GM10248 (cell line): Measurements from ENCODE around the gene RTN4RL2.

ENCODE experiments used
- CTCF ChIA-PET: fragments of 300-600 bp; sonication (Branson Sonifier 250); formaldehyde crosslinking; extraction: SDS; loops from one replicate; lab custom pipeline; 2021; ENCODE audit warnings: antibody characterized with exemption; lab: Yijun Ruan, JAX
- POLR2A ChIA-PET: fragments of 350-650 bp; sonication (Branson Sonifier 250); formaldehyde crosslinking; extraction: SDS; loops from one replicate; lab custom pipeline; 2020; ENCODE audit warnings: antibody characterized with exemption; lab: Yijun Ruan, JAX
- DNase-seq: peaks from one replicate; pipeline ENCODE4 v3.0.0; 2012; ENCODE audit errors: extremely low spot score
- TF ChIP-seq, protein P1 (sequence below): IDR thresholded peaks from 2 replicates; pipeline ENCODE4 v1.5.1; 2012; ENCODE audit warnings: mild to moderate bottlenecking, low read depth; ENCODE audit errors: extremely low read depth, missing control alignments, control extremely low read depth

Gene RTN4RL2

DNA sequence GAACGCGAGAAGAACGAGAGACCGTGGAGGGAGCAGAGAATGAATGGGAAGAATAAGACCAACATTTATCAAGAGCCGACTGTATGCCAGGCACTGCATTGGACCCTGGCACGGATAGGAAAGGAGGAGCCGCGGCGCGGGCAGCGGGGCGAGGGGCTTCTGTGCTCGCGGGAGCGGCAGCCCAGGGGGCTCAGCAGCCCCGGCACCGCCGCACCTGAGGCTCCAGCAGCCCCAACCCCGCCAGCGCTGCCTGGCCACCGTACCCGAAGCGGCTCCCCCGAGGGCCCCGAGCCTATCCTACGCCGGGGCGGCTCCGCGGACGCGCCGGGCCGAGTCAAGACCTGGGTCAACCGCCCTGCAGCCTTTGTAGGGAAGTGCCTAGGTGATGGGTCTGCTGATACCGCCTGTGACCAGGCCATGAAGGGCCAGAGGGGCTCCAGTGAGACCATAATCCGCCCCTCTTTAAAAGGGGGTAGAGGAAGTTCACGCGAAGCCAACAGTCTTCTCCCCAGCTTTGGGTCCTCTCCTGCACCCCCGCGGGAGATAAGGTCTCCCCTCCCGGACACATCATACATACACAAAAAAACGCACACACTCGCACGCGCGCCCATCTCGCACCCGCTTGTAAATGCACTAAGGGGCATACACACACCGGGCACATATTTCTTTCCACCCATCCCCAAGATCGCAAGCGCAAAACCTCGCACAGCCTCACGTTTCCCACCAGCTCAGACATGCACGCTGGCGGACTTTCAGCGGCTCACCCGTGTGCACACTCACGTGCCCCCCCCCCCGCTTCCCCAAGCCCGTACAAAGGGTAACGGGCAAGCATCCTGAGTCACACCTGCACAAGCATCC is 935 bp upstream of the RTN4RL2 start:
- ChIA-PET POLR2A (interaction anchor here (0.6 kb wide), 1 partner anchor 13 kb away, joined by 3 read pairs; no protein-coding TSS in a partner anchor), CTCF (interaction anchor here (0.6 to 10.4 kb wide), 37 partner anchors 8 to 1108 kb away, joined by 3 to 200 read pairs (median 6); partner anchors contain the start of genes P2RX3, SLC43A1, SLC43A3 and TIMM10)
- TF ChIP-seq, protein P1, sequence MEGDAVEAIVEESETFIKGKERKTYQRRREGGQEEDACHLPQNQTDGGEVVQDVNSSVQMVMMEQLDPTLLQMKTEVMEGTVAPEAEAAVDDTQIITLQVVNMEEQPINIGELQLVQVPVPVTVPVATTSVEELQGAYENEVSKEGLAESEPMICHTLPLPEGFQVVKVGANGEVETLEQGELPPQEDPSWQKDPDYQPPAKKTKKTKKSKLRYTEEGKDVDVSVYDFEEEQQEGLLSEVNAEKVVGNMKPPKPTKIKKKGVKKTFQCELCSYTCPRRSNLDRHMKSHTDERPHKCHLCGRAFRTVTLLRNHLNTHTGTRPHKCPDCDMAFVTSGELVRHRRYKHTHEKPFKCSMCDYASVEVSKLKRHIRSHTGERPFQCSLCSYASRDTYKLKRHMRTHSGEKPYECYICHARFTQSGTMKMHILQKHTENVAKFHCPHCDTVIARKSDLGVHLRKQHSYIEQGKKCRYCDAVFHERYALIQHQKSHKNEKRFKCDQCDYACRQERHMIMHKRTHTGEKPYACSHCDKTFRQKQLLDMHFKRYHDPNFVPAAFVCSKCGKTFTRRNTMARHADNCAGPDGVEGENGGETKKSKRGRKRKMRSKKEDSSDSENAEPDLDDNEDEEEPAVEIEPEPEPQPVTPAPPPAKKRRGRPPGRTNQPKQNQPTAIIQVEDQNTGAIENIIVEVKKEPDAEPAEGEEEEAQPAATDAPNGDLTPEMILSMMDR = no peak
- DNase-seq = peak; percentile 32

DNA sequence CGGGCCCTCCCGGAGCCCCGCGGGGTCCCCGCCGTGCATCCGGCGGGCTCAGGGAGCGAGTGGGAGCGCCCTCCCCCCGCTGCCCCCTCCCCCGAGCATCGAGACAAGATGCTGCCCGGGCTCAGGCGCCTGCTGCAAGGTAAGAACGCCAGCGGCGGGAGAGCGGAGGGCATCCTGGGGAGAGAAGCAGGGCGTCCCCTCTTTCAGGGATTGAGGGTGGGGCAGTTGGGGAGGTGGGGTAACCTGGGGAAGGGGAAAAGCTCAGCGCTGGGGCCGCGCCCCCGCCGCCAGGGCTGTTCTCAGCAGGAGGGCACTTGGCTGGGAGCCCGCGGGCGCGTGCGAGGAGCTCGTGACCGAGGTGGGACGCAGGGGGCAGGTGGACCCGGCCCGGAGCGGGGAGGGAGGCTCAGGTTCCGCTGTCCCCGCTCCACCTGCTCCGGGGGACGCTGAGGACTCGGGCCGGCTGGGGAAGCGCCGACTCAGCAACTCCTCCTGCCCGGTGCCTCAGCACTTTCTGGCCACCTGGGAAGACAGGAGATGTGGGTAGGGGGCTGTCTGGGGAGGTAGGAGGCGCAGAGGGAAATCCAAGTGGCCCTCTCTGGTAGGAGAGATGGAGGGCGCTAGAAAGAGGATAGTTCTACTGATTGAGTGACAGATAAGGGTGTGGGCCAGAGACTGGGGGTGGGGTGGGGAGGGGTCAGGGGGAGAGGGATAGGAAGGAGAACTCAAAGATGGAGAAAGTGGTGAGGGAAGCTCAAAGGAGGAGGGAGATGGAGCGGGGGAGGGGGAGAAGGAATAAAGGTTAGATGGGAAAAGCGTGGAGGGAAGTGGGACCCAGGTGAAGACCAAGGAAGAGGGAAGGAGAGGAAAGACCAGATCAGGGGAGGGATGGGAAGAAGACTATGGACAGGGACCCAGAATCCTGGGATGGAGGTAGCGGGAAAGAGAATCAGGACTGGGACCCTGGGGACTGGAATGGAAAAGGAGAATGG is 726 bp downstream of the RTN4RL2 start:
- POLR2A ChIA-PET = no interaction called here
- peak; percentile 21 for DNase-seq
- TF ChIP-seq, protein P1 = no peak
- CTCF ChIA-PET = interaction anchor here (0.7 to 10.4 kb wide), 16 partner anchors 9 to 181 kb away, joined by 3 to 200 read pairs (median 16); partner anchors contain the start of genes SLC43A1, SLC43A3 and TIMM10

DNA sequence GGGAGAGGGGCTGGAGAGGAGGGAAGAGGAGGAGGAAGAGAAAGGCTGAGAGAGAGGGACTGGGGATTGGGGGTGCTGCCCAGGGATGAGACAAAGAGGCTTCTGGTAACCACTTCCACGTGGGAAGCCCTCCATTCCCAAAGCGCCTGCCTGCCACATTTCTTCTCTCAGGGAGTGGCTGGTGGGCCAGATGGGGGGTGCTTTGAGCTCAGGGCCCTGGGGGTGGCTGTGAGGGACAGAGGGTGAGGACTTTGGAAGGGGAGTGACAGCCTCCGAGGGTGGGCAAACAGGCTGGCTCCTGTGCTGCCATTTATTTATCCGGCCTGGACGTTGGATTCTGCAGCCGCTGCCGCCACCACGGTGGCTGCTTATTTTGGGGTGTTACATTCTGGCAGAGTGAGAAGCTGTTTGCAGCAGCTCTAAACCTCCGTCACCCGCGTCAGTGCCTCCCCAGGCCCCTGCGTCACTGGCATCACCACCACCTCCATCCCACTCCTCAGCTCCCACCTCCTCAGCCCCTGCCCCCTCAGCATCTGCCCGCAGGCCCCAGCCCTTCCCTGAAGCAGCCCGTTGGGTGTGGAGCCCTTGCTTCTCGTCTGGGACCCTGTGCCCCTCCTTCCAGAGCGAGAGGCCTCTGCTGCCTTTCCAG is 1.6 kb downstream of the RTN4RL2 start:
- TF ChIP-seq, protein P1 = no peak
- no peak for DNase-seq
- CTCF ChIA-PET = interaction anchor here (0.8 to 10.4 kb wide), 4 partner anchors 18 to 179 kb away, joined by 3 to 200 read pairs (median 86); partner anchors contain the start of gene TIMM10
- POLR2A ChIA-PET = no interaction called here

DNA sequence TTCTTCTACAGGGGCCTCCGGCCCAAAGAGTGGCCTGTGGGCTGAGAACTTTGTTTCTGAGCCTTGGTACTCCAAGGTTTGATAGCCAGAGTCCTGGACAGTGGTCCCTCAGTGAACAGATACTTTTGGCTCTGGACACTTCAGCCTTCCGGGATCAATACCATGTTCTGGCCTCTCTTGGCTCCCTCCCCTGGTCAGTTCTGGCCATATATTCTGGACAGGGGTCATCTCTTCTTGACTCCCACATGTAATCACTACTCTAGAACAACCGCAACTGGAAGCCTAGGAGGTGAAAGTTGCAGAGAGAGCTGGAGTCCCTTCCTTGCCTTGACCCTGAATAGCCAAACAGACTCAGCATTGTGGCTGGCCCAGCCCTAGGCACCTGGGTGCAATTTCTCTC is 2.3 kb downstream of the RTN4RL2 start:
- DNase-seq = no peak
- ChIA-PET CTCF (interaction anchor here (1.3 to 10.4 kb wide), 5 partner anchors 10 to 182 kb away, joined by 4 to 200 read pairs (median 5); partner anchors contain the start of gene TIMM10), POLR2A (no interaction called here)
- TF ChIP-seq, protein P1 = no peak

DNA sequence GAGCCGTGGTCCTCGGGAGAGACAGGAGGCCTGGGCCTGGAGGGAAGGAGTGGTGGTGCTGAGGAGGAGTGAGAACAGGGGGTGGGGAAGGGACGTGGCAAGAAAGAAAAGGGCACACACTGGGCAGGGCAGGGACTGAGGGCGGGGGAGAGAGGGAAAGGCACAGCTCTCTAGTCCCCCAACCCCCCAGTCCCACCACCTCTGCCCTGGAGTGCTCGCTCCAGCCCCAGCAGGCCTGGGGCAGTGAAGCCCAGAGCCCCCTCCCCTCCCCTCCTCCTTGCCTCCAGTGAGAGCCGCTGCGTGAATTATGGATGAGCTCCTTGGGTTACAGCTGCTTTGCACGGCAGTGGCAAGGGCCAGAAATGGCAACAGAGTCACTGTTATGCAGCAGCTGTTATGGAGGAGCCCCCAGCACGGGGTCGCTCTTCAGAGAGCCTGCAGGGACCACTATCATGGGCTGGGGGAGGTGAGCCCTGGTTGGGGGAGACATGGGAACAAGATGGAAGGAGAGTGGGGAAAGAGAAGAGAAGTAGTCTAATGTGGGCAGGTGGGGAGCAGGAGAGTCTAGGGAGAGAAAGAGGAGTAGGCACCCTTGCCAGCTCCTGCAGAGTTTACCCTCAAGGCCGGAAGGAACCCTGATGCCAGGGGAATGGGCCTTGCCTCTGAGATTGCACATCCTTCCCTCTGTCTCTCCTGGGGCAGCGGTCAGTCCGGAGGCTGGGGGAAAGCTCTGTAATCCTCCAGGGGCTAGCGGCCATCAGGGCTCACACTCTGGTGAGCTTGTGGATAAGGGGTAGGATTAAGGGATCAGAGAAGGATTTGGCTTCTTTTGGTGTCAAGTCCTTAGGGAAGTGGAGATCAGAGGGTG is 3.6 kb downstream of the RTN4RL2 start:
- no peak for DNase-seq
- ChIA-PET POLR2A (no interaction called here), CTCF (interaction anchor here (0.7 to 10.4 kb wide), 7 partner anchors 9 to 181 kb away, joined by 3 to 200 read pairs (median 5); partner anchors contain the start of gene TIMM10)
- TF ChIP-seq, protein P1 = no peak
